Lower leg skin (tissue), 3 donors: ENCODE results near the gene GALNT2.

Source experiments
- POLR2A ChIP-seq, 2 donors: fragments of 450-650 bp; IDR thresholded peaks; one replicate each; pipeline ENCODE4 v1.6.1; 2016 to 2017; ENCODE audit warnings: antibody characterized with exemption in 2 of 2, mild to moderate bottlenecking in 1 of 2, moderate library complexity in 1 of 2
- TF ChIP-seq, protein P1 (sequence below), 3 donors: fragments of 450-650 bp; IDR thresholded peaks; one replicate each; pipeline ENCODE4 v1.5.1; 2016; ENCODE audit warnings: antibody characterized with exemption in 3 of 3, mild to moderate bottlenecking in 3 of 3, moderate library complexity in 2 of 3

DNA sequence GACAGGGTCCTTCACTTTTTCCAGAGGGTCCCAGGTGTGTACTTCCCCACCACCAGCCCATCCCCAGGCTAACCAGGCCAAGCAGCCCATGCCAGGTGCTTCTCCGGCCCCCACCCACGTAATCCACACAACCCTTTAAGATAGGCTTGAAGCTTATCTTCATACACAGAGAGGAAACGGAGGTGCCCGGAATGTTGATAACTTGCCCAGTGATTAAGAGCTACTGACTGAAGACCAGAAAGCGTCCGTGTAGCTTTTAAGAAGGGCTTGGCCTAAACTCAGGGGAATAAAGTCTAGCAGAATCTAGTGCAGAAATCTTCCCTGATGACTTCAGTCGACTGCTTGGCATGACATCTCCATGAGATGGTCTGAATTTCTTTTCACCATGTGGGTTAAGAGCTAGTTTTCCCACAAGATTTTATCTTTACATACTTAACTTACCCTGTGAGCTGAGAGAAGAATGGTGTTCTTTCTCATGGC is 138.7 kb downstream of the GALNT2 start:
- TF ChIP-seq, protein P1, sequence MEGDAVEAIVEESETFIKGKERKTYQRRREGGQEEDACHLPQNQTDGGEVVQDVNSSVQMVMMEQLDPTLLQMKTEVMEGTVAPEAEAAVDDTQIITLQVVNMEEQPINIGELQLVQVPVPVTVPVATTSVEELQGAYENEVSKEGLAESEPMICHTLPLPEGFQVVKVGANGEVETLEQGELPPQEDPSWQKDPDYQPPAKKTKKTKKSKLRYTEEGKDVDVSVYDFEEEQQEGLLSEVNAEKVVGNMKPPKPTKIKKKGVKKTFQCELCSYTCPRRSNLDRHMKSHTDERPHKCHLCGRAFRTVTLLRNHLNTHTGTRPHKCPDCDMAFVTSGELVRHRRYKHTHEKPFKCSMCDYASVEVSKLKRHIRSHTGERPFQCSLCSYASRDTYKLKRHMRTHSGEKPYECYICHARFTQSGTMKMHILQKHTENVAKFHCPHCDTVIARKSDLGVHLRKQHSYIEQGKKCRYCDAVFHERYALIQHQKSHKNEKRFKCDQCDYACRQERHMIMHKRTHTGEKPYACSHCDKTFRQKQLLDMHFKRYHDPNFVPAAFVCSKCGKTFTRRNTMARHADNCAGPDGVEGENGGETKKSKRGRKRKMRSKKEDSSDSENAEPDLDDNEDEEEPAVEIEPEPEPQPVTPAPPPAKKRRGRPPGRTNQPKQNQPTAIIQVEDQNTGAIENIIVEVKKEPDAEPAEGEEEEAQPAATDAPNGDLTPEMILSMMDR (IDR thresholded peaks at IDR 0.05): no peak
- TF ChIP-seq POLR2A (IDR thresholded peaks at IDR 0.05): no peak
